ENCODE data around the gene DISC1.
A peak's percentile ranks its signal among the peaks of the same experiment; 100 is the strongest.

DISC1 gene

GRCh38 chr1:231855361-231855760, 228.8 kb downstream of the DISC1 start:
- DNase-seq (ENCODE audit: low read depth in 3 of 3): no peak

DNA sequence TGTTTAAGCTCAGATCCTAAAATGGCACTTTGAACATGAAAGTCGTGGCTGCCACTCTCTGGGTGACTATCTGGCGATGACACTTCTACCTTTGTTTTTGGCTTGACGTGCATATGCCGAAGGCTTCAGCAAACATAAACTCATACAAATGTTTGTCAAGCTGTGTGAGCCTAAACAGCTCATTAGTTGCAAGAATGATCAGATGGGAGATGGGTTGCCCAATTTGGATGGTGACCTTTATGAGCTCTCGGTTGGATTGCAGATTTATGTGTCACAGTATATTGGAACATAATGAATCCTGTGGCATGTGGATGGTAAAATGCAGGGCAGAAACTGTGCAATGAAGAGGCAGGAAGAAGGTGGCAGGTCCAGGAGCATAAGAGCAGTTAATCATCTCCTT, 229.3 kb downstream of the DISC1 start:
- no peak for DNase-seq (ENCODE audit: low read depth in 3 of 3)

- no peak for DNase-seq (ENCODE audit: low read depth in 3 of 3)
These were observed 229.8 kb downstream of the DISC1 start for GRCh38 chr1:231856426-231856825.

DNA sequence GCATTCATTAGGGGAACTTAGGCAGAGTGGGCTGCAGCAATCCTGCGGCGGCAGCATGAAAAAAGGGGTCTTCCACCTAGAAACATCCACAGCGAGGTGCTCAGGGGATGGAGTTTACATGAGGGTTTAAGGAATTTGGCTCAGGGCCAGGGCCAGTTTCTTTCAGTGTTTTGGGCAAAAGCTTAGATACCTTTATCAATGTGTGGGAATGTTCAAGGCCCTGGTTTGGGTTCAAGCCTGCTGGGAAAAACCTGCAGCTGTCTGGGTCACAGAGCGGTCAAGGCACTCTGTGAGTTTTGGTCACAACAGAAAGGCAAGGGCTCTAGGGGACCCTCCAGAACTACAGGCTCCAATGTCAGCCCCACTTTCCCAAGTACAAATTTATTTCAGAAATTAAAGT, 230.3 kb downstream of the DISC1 start:
- no peak for DNase-seq (ENCODE audit: low read depth in 3 of 3)

DNA sequence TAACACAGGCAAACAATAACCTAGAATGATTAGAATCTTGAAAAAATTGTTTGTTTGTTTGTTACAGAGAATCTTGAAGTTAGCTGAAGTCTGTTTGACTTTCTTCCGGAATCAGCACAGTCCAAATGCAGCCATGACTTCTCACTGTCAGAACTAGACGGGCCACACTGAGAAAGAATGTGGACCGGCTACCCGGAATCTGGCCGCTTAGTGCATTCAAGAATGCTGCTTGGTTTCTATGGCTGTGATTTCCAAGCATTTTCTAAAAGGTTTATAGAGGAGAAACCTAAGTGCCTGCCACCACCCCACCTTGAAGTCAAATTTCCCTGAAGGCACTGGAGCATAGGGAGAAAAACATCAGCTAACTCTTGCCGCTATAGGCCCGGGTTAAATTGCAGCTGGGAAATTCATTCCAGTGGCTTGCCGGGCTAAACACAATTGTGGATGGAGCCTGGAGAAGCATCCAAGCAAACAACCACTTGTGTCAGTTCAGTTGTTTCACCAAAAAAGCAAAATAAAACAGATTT, 231.1 kb downstream of the DISC1 start:
- no peak for DNase-seq (ENCODE audit: low read depth in 3 of 3)

GRCh38 chr1:231860221-231861088, 233.9 kb downstream of the DISC1 start:
- DNase-seq (ENCODE audit: low read depth in 3 of 3): no peak

GRCh38 chr1:231861541-231862481, 235.2 kb downstream of the DISC1 start:
- DNase-seq (ENCODE audit: low read depth in 3 of 3): no peak

- no peak for DNase-seq (ENCODE audit: low read depth in 3 of 3)
These were observed 236.0 kb downstream of the DISC1 start for GRCh38 chr1:231862611-231863010.

GRCh38 chr1:231865331-231865730, 238.7 kb downstream of the DISC1 start:
- DNase-seq (ENCODE audit: low read depth in 3 of 3): no peak

GRCh38 chr1:231866392-231867331, 240.1 kb downstream of the DISC1 start:
- DNase-seq (ENCODE audit: low read depth in 3 of 3): peak; percentile 6 to 32 (median 20)

- no peak for DNase-seq (ENCODE audit: low read depth in 3 of 3)
These were observed 241.0 kb downstream of the DISC1 start for GRCh38 chr1:231867607-231868006.

GRCh38 chr1:231869364-231869763, 242.8 kb downstream of the DISC1 start:
- DNase-seq (ENCODE audit: low read depth in 3 of 3): no peak

- DNase-seq (ENCODE audit: low read depth in 3 of 3): no peak
These were observed 244.9 kb downstream of the DISC1 start for GRCh38 chr1:231871471-231871870.

DNA sequence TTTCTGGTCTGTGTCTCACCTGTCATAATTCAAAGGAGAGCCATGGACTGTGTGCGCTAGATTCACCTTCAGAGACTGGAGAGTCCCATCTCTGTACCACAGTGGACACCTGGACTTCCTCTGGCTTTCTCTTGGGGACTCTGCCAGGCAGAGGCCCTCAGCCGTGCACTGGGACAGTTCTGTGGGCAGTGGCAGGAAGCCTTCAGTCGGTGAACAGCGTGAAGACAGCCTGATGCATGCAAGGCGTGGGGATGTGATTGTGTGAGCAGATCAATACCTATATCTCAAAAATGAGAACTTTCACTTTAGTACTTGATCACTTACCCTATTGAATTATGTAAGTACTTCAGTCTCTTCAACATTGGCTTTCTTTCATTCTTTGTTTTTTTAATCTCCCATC, 245.3 kb downstream of the DISC1 start:
- no peak for DNase-seq (ENCODE audit: low read depth in 3 of 3)

GRCh38 chr1:231872461-231872910, 245.9 kb downstream of the DISC1 start:
- DNase-seq (ENCODE audit: low read depth in 3 of 3): no peak

- DNase-seq (ENCODE audit: low read depth in 3 of 3): no peak
These were observed 252.1 kb downstream of the DISC1 start for GRCh38 chr1:231878737-231879136.

GRCh38 chr1:231879296-231879695, 252.7 kb downstream of the DISC1 start:
- DNase-seq (ENCODE audit: low read depth in 3 of 3): no peak

- DNase-seq (ENCODE audit: low read depth in 3 of 3): no peak
These were observed 255.7 kb downstream of the DISC1 start for GRCh38 chr1:231882333-231882732.

DNA sequence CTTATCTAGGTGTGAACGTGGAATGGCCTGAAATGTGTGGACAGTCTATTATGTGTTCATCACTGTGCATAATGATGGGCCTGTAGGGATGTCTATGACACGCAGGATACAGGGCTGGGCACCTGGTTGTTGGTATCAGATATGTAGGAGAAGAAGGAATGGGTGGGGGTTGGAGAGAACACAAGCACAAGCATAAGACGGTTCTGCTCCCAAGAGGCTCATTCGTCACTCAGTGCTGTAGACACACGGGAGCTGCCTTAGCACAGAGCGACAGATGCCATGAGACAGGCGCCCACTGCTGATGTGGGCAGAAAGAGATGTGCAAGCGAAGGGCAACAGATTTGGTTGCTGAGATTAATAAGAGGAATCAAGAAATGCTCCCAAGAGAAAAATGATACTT, 256.2 kb downstream of the DISC1 start:
- no peak for DNase-seq (ENCODE audit: low read depth in 3 of 3)

- DNase-seq (ENCODE audit: low read depth in 3 of 3): no peak
These were observed 256.8 kb downstream of the DISC1 start for GRCh38 chr1:231883382-231883781.

- no peak for DNase-seq (ENCODE audit: low read depth in 3 of 3)
These were observed 258.7 kb downstream of the DISC1 start for GRCh38 chr1:231885209-231885854.
